Heart left ventricle (tissue), 13 donors: Measurements from ENCODE around the gene XRCC3.

Experiments
- POLR2A ChIP-seq, 2 donors: fragments of 450-650 bp; IDR thresholded peaks; one replicate each; pipeline ENCODE4 v1.6.1; 2017; ENCODE audit warnings: antibody characterized with exemption in 2 of 2, mild to moderate bottlenecking in 2 of 2, moderate library complexity in 2 of 2
- TF ChIP-seq, protein P1 (sequence below), 12 donors: fragments of 200-600 bp; sonication (generic) in 4 of 12; IDR thresholded peaks; one replicate each; pipeline versions ENCODE4 v1.5.0 to v1.8.0; 2018 to 2022; ENCODE audit warnings: antibody characterized with exemption in 12 of 12, mild to moderate bottlenecking in 5 of 12
- donor health status: ischemic (EF 13 %, LVEDD 7.1; RV severe dilation, severe dysfunction).
- donor health status: DM: no; HTN: yes; CAD: no.
- donor health status: DM: no; HTN: no; CAD: no.
- donor health status: ischemic (EF 25% LVEDD 6.9; RV normal size, moderate dysfunction).
- donor health status: ischemic (EF 25% LVEDD 5.7; RV mildly dilated, moderate dysfunction).
- donor health status: ischemic (EF 35%, LVEDD 5.7; RV mildly dilated, moderate dysfunction).
- donor health status: nonischemic (EF 11% LVEDD 7.7; RV severe dilation, severe dysfunction).
- donor health status: DM: yes; HTN: yes; CAD: no.
- donor health status: PGD.
- donor health status: ischemic (EF 29% LVEDD 5.4; RV normal size, mild dysfunction).
- donor health status: nonischemic (EF 23%, LVEDD 6.1; RV moderate dilation, normal function).

DNA sequence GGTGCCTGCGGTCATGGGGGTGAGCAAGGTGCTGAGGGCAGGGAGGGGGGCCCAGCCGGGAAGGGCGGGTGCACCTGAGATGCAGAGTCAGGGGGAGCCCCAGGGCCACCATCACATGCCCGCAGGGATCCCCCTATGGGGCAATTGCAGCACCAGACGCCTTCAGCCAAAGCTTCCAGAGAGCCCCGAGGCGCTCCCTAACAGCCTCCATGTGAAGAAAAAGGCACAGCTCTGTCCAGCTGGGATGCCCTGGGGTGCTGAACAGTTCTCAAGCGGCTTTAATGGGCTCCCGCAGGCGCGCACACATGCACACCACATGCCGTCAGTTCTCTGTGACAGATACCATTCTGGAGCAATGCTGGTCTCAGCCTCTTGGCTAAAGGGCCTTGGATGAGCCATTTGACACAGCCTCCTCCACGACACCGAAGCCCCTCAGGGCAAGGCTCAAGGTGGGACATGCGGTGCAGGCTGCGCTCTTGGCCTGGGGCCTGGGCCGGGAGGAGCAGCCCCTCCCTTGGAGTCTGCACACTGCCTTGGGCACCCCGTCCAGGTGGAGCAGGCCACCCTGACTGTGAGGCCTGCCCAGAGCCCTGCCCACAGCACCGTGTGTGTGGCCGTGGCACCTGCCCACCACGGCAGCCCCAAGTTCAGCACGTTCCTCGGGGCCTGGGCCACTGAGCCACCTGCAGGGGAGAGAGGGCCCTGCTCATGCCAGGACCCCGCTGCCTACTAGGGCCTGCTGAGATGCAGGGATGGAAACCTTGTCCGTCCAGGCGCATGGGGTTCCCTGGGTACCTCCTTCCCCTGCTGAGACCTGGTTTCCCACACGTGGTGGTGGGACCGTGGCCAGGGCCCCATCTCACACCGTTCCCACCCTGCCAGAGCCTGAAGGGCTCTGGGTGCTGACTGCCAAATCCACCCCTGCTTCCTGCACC is 7.7 kb downstream of the XRCC3 start:
- TF ChIP-seq, protein P1, sequence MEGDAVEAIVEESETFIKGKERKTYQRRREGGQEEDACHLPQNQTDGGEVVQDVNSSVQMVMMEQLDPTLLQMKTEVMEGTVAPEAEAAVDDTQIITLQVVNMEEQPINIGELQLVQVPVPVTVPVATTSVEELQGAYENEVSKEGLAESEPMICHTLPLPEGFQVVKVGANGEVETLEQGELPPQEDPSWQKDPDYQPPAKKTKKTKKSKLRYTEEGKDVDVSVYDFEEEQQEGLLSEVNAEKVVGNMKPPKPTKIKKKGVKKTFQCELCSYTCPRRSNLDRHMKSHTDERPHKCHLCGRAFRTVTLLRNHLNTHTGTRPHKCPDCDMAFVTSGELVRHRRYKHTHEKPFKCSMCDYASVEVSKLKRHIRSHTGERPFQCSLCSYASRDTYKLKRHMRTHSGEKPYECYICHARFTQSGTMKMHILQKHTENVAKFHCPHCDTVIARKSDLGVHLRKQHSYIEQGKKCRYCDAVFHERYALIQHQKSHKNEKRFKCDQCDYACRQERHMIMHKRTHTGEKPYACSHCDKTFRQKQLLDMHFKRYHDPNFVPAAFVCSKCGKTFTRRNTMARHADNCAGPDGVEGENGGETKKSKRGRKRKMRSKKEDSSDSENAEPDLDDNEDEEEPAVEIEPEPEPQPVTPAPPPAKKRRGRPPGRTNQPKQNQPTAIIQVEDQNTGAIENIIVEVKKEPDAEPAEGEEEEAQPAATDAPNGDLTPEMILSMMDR (IDR thresholded peaks at IDR 0.05), result no peak
- no peak for TF ChIP-seq POLR2A (IDR thresholded peaks at IDR 0.05)
